ENCODE data around the gene LILRB5. TPM values are rescaled to one million over a fixed set of nuclear protein-coding genes. Genes with fewer than 3 reads are reported as not detected.

Gene LILRB5
- polyA plus RNA-seq, 2 of the 4 experiments (the other 2 are of a cell fraction) = not detected

DNA sequence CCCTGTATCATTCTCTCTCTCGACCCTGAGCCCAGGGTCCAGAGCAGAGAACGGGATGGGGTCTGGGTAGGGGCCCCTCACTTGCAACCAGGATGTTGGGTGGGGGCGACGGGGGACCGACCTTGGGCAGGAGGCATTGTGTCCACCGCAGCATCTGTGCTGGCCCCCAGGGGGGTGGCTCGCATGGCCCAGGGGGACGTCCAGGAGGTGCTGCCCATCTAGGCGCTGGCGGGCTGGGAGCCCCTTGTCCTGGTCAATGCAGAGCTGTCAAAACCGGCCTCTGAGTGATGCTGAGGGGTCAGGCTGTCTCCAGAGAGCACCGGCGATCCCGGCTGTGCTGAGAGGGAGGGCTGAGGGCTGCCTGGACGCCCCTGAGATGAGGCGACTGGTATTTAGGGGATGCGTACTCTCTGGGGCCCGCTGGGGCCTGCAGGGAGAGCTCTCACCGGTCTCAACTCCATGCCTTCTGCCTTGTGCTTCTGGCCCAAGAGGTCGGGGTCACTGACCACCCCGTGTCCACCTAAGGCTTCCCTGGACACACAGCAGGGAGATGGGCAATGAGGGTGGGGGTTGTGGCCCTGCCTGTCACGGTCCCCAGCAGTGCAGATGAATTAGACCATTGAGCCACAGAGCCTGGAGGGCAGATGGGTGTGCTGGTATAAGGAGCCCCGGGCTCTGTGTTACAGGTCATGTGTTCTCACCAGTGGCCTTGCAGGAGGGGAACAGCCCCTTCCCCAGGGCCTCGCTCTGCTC, 47.8 kb downstream of the LILRB5 start:
- ATAC-seq (peak; percentile 50 to 57), FAIRE-seq (no peak), DNase-seq (ENCODE audit: low read depth in 1 of 2, low spot score in 1 of 2) (peak in 1 of 2 experiments; percentile 52)
- Histone ChIP-seq H3K27ac (peak overlapping the region; percentile 31 to 68; a peak in 5 of 6 replicates), H3K9me3 (no peaks in the 10 kb centered on the region), H3K4me1 (peaks cover 71% of the 10 kb centered on the region), H3K4me2 (peak overlapping the region; percentile 93), H3K4me3 (peak overlapping the region; percentile 5; the same call in 1 of the 3 replicates)
- CTCF ChIA-PET = interaction anchor here (0.7 to 1.8 kb wide), 5 partner anchors 10 to 91 kb away, joined by 3 to 7 read pairs (median 3); partner anchors contain the start of gene MBOAT7
- TF ChIP-seq SREBF2 (IDR thresholded peaks at IDR 0.05) (no peak), RARB (CRISPR knock-in tag; IDR thresholded peaks at IDR 0.05) (peak; percentile 62), EHF (CRISPR knock-in tag; IDR thresholded peaks at IDR 0.05) (peak; percentile 25), HOXA7 (CRISPR knock-in tag; IDR thresholded peaks at IDR 0.05) (peak; percentile 88), TFCP2L1 (CRISPR knock-in tag; IDR thresholded peaks at IDR 0.05) (peak; percentile 97), KDM1A (IDR thresholded peaks at IDR 0.05; ENCODE audit: low read depth) (no peak), FOSB (CRISPR knock-in tag; IDR thresholded peaks at IDR 0.05) (peak; percentile 88), FOSL2 (IDR thresholded peaks at IDR 0.05) (no peak), FOSL2 (CRISPR knock-in tag; IDR thresholded peaks at IDR 0.05) (peak; percentile 13; the same call in 1 of the 2 replicates), ESRRA (IDR thresholded peaks at IDR 0.05; ENCODE audit: borderline replicate concordance, low read length) (no peak), CHD4 (IDR thresholded peaks at IDR 0.05; ENCODE audit: borderline replicate concordance) (no peak), POLR2AphosphoS2 (conservative IDR thresholded peaks at IDR 0.05; ENCODE audit: low read length) (0 out of 2 replicates have a peak, but pooled peaks have one; percentile 29)
- TF ChIP-seq, protein P1, sequence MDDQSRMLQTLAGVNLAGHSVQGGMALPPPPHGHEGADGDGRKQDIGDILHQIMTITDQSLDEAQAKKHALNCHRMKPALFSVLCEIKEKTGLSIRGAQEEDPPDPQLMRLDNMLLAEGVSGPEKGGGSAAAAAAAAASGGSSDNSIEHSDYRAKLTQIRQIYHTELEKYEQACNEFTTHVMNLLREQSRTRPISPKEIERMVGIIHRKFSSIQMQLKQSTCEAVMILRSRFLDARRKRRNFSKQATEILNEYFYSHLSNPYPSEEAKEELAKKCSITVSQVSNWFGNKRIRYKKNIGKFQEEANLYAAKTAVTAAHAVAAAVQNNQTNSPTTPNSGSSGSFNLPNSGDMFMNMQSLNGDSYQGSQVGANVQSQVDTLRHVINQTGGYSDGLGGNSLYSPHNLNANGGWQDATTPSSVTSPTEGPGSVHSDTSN (IDR thresholded peaks at IDR 0.05) = peak; percentile 80; the same call in 1 of the 2 replicates
- TF ChIP-seq, protein P2, sequence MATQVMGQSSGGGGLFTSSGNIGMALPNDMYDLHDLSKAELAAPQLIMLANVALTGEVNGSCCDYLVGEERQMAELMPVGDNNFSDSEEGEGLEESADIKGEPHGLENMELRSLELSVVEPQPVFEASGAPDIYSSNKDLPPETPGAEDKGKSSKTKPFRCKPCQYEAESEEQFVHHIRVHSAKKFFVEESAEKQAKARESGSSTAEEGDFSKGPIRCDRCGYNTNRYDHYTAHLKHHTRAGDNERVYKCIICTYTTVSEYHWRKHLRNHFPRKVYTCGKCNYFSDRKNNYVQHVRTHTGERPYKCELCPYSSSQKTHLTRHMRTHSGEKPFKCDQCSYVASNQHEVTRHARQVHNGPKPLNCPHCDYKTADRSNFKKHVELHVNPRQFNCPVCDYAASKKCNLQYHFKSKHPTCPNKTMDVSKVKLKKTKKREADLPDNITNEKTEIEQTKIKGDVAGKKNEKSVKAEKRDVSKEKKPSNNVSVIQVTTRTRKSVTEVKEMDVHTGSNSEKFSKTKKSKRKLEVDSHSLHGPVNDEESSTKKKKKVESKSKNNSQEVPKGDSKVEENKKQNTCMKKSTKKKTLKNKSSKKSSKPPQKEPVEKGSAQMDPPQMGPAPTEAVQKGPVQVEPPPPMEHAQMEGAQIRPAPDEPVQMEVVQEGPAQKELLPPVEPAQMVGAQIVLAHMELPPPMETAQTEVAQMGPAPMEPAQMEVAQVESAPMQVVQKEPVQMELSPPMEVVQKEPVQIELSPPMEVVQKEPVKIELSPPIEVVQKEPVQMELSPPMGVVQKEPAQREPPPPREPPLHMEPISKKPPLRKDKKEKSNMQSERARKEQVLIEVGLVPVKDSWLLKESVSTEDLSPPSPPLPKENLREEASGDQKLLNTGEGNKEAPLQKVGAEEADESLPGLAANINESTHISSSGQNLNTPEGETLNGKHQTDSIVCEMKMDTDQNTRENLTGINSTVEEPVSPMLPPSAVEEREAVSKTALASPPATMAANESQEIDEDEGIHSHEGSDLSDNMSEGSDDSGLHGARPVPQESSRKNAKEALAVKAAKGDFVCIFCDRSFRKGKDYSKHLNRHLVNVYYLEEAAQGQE (IDR thresholded peaks at IDR 0.05) = no peak
- POLR2A ChIA-PET = interaction anchor here (1.0 to 4.5 kb wide), 4 partner anchors 9 to 91 kb away, joined by 4 to 47 read pairs (median 24); partner anchors contain the start of genes CNOT3, MBOAT7, RPS9 and TSEN34
- WGBS (ENCODE audit: missing lambda C conversion rate) = 54% methylated on average over 20 of the region's 24 CpGs

DNA sequence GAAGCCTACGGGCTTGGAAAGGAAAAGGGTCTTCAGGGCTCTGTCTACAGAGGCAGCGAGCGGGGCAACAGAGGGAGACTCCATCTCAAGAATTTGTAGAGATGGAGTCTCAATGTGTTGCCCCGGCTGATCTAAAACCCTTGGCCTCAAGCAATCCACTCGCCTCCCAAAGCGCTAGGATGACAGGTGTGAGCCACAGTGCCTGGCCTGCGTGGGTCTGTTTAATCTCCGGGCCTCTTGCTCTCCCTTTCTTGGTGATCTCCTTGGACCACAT, 48.4 kb downstream of the LILRB5 start:
- Histone ChIP-seq H3K4me3 (peak overlapping the region; percentile 5; the same call in 1 of the 3 replicates), H3K27ac (peak overlapping the region; percentile 14 to 68; a peak in 4 of 6 replicates), H3K4me2 (peak overlapping the region; percentile 93), H3K9me3 (no peaks in the 10 kb centered on the region), H3K4me1 (peaks cover 76% of the 10 kb centered on the region)
- FAIRE-seq (no peak), ATAC-seq (peak; percentile 8 to 17), DNase-seq (ENCODE audit: low read depth in 1 of 2, low spot score in 1 of 2) (peak in 1 of 2 experiments; percentile 47)
- WGBS (ENCODE audit: missing lambda C conversion rate) = 75% methylated on average over 8 of the region's 8 CpGs
- TF ChIP-seq, protein P3, sequence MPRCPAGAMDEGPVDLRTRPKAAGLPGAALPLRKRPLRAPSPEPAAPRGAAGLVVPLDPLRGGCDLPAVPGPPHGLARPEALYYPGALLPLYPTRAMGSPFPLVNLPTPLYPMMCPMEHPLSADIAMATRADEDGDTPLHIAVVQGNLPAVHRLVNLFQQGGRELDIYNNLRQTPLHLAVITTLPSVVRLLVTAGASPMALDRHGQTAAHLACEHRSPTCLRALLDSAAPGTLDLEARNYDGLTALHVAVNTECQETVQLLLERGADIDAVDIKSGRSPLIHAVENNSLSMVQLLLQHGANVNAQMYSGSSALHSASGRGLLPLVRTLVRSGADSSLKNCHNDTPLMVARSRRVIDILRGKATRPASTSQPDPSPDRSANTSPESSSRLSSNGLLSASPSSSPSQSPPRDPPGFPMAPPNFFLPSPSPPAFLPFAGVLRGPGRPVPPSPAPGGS (IDR thresholded peaks at IDR 0.05) = 0 out of 3 replicates have a peak, but pooled peaks have one; percentile 31
- peak in 1 of 2 experiments; percentile 33; a peak in 1 of 5 replicates for TF ChIP-seq JUN (IDR thresholded peaks at IDR 0.05)
- TF ChIP-seq HEYL (CRISPR knock-in tag; IDR thresholded peaks at IDR 0.05) = no peak
- ChIA-PET POLR2A (interaction anchor here (2.7 to 5.0 kb wide), 4 partner anchors 8 to 72 kb away, joined by 14 to 55 read pairs (median 40); partner anchors contain the start of genes CNOT3, MBOAT7, RPS9 and TSEN34), CTCF (interaction anchor here (0.7 to 2.2 kb wide), 4 partner anchors 10 to 40 kb away, joined by 3 to 8 read pairs (median 5); no protein-coding TSS in a partner anchor)
